Thyroid gland (tissue), 4 donors: ENCODE measurements around the gene RFC1.

ENCODE experiments used
- CTCF ChIP-seq, 6 experiments: fragments of 200-600 bp in 3 of 6; fragments of 450-650 bp in 3 of 6; sonication (generic) in 3 of 6; IDR thresholded peaks; one replicate each; pipeline ENCODE4 v1.5.1; 2016 to 2019; ENCODE audit warnings: antibody characterized with exemption in 6 of 6, mild to moderate bottlenecking in 2 of 6, inconsistent platforms in 1 of 6, moderate library complexity in 1 of 6
- POLR2A ChIP-seq, 2 donors: fragments of 450-650 bp; IDR thresholded peaks; one replicate each; pipeline ENCODE4 v1.6.1; 2017; ENCODE audit warnings: antibody characterized with exemption in 2 of 2, mild to moderate bottlenecking in 2 of 2, moderate library complexity in 1 of 2

GRCh38 chr4:39349326-39349725, 16.8 kb downstream of the RFC1 start:
- no peak for TF ChIP-seq POLR2A (IDR thresholded peaks at IDR 0.05)
- TF ChIP-seq CTCF (IDR thresholded peaks at IDR 0.05) = no peak
